WERI-Rb-1 (cell line): ENCODE results near the gene ADARB1.

Source experiments
- DNase-seq: peaks from one replicate; pipeline ENCODE4 v3.0.0-alpha.2; 2020
- H3K27ac ChIP-seq: fragments of 250-450 bp; sonication (Bioruptor Pico); 2 replicates; pipeline ENCODE4 v1.5.1; 2020; ENCODE audit warnings: mild to moderate bottlenecking, moderate library complexity
- H3K27me3 ChIP-seq: fragments of 250-450 bp; sonication (Bioruptor Pico); 2 replicates; pipeline ENCODE4 v1.5.1; 2021; ENCODE audit warnings: mild to moderate bottlenecking, low read depth, moderate library complexity; ENCODE audit not compliant: insufficient read depth, severe bottlenecking
- H3K36me3 ChIP-seq: fragments of 250-450 bp; sonication (Bioruptor Pico); 2 replicates; pipeline ENCODE4 v1.5.1; 2020; ENCODE audit warnings: mild to moderate bottlenecking, moderate library complexity
- H3K4me3 ChIP-seq: 2 replicates; pipeline ENCODE4 v1.5.1; 2011; ENCODE audit warnings: low read depth, mild to moderate bottlenecking, control low read depth, low read length
- H3K9me3 ChIP-seq: fragments of 250-450 bp; sonication (Bioruptor Pico); 2 replicates; pipeline ENCODE4 v1.5.1; 2021; ENCODE audit warnings: mild to moderate bottlenecking, moderate library complexity; ENCODE audit not compliant: severe bottlenecking
- TF ChIP-seq, protein P1 (sequence below): IDR thresholded peaks from 2 replicates; pipeline ENCODE4 v1.5.1; 2011; ENCODE audit warnings: low read depth, mild to moderate bottlenecking, control low read depth, inconsistent platforms, low read length

Gene ADARB1

DNA sequence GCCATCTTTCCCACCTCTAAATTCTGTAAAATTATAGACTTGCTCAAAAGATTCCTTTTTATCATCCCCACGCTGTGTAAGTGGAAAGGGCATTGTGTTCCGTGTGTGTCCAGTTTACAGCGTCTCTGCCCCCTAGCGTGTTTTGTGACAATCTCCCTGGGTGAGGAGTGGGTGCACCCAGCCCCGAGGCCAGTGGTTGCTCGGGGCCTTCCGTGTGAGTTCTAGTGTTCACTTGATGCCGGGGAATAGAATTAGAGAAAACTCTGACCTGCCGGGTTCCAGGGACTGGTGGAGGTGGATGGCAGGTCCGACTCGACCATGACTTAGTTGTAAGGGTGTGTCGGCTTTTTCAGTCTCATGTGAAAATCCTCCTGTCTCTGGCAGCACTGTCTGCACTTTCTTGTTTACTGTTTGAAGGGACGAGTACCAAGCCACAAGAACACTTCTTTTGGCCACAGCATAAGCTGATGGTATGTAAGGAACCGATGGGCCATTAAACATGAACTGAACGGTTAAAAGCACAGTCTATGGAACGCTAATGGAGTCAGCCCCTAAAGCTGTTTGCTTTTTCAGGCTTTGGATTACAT is 151.5 kb downstream of the ADARB1 start:
- peak; percentile 54 for DNase-seq
- H3K27me3 ChIP-seq: no peaks in the 10 kb centered on the region
- TF ChIP-seq, protein P1, sequence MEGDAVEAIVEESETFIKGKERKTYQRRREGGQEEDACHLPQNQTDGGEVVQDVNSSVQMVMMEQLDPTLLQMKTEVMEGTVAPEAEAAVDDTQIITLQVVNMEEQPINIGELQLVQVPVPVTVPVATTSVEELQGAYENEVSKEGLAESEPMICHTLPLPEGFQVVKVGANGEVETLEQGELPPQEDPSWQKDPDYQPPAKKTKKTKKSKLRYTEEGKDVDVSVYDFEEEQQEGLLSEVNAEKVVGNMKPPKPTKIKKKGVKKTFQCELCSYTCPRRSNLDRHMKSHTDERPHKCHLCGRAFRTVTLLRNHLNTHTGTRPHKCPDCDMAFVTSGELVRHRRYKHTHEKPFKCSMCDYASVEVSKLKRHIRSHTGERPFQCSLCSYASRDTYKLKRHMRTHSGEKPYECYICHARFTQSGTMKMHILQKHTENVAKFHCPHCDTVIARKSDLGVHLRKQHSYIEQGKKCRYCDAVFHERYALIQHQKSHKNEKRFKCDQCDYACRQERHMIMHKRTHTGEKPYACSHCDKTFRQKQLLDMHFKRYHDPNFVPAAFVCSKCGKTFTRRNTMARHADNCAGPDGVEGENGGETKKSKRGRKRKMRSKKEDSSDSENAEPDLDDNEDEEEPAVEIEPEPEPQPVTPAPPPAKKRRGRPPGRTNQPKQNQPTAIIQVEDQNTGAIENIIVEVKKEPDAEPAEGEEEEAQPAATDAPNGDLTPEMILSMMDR: peak; percentile 55; the same call in 1 of the 2 replicates
- peak overlapping the region; percentile 20 for H3K27ac ChIP-seq
- H3K9me3 ChIP-seq: no peaks in the 10 kb centered on the region
- H3K36me3 ChIP-seq: peaks cover 14% of the 10 kb centered on the region
- no peak overlapping the region for H3K4me3 ChIP-seq

DNA sequence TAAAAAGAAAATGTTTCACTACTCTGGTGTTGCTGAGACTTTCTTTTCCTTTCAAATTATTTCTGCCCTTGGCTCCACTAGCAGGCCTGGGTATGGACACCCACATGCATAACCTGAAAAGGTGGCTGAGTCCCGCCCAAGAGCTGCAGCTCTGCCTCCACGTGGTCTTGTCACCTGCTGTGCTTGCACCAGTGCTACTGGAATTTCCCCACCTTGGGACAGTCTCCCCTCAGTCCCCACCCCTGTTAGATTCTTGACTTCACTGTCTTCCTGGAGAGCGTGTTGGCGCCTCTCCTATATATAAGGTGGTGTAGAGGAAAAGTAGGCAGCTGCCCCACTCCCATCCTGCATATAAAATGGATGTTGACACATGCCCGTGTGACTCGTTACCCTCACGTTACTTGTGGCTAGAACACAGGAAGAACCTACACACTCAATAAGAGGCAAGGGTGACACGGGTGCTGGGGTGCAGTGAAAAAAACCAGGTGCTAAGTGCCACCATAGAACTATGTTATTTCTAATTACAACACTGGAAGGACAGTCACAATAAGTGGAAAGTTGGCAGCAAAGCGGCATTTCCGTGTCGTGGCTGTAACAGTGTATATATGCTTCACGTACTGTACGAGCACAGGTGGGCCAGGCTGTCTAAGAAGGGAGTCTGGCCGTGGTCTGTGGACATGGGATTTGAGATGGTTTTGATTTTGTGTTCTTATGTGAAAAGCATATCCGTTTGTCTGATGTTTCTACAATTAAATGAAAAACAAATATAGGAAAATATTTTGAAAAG is 152.4 kb downstream of the ADARB1 start:
- no peaks in the 10 kb centered on the region for H3K27me3 ChIP-seq
- TF ChIP-seq, protein P1: no peak
- H3K36me3 ChIP-seq: peaks cover 5% of the 10 kb centered on the region
- H3K27ac ChIP-seq: no peak overlapping the region
- H3K4me3 ChIP-seq: no peak overlapping the region
- H3K9me3 ChIP-seq: no peaks in the 10 kb centered on the region
- no peak for DNase-seq

DNA sequence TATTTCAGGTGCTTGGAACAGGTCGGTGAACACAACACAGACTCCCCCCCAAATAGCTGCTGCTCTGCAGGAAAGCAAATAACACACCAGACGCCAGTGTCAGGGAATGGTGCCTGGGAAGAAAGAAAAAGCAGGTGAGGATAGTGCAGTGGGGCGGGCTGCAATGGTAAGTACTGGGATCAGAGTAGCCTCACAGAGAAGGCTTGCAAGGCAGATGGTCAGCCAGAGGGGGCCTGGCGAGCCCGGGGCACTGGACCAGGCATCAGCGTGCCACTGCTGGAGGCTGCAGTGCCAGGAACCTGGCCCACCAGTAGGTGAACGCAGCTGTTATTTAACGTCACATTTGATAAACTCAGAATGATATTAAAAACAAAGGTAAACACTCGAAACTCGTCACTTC is 153.4 kb downstream of the ADARB1 start:
- Histone ChIP-seq H3K27ac (no peak overlapping the region), H3K9me3 (no peaks in the 10 kb centered on the region), H3K36me3 (peaks cover 4% of the 10 kb centered on the region; the same call in 1 of the 2 replicates), H3K4me3 (no peak overlapping the region), H3K27me3 (no peaks in the 10 kb centered on the region)
- TF ChIP-seq, protein P1: peak; percentile 34
- no peak for DNase-seq

DNA sequence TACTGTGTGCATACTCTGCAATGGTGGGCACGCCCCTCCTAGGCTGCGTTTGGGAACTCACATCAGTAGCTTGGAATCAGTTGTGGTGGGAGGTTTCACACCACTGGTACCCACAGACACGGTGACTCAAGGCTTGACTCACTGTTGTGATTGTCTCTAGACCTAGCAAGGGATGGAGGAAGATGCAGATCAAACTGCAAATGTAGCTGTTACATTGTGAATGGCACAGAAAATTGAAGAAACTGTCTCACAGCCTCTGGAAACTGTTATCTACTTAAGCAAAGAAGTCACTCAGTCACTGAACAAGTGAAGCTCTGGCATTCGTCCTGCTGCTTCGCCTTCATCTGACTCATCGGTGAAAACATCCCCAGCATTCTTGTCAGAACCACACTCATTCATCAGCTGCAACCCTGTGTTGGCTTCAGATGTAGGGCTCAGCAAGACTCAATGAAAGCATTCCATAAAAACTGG is 153.8 kb downstream of the ADARB1 start:
- no peak overlapping the region for H3K27ac ChIP-seq
- H3K36me3 ChIP-seq: peaks cover 4% of the 10 kb centered on the region; the same call in 1 of the 2 replicates
- TF ChIP-seq, protein P1: no peak
- H3K27me3 ChIP-seq: no peaks in the 10 kb centered on the region
- no peaks in the 10 kb centered on the region for H3K9me3 ChIP-seq
- no peak for DNase-seq
- no peak overlapping the region for H3K4me3 ChIP-seq

DNA sequence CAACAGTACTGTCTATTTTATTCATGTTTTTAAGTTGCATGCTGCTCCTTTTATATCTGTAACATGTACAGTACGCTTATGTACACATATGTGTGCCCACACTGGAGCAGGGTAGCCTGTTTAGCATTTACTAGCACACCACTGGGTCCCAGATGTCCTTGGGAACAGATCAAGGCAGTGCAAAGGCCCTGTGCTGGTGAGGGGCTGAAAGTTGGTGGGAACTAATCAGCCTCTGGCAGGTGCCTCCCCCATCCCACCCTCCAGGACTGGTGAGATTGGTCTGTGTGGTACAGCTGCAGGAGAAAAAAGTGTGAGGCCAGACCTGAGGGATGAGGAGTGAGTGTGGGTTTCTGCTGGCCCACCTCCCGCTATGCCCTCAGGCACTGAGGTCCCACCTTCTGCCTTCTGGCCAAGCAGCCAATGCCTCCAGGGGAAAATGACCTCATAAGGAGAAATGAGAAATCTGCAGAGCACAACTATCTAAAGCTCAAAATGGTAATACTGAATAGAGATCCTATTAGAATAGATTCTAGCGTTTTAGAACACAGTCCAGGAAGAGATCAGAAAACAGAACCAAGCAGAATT is 154.4 kb downstream of the ADARB1 start:
- H3K4me3 ChIP-seq: no peak overlapping the region
- H3K9me3 ChIP-seq: no peaks in the 10 kb centered on the region
- peaks cover 4% of the 10 kb centered on the region; the same call in 1 of the 2 replicates for H3K36me3 ChIP-seq
- no peaks in the 10 kb centered on the region for H3K27me3 ChIP-seq
- no peak overlapping the region for H3K27ac ChIP-seq
- TF ChIP-seq, protein P1: no peak
- DNase-seq: no peak
